Tibial nerve (tissue), 4 donors: ENCODE measurements around the gene IL1RN.

ENCODE experiments used
- CTCF ChIP-seq, 5 experiments: fragments of 200-600 bp in 3 of 5; fragments of 450-650 bp in 2 of 5; sonication (generic) in 3 of 5; IDR thresholded peaks; one replicate each; pipeline ENCODE4 v1.5.1; 2016 to 2019; ENCODE audit warnings: antibody characterized with exemption in 5 of 5, mild to moderate bottlenecking in 3 of 5, moderate library complexity in 2 of 5
- EP300 ChIP-seq, 2 donors: sonication (generic); formaldehyde crosslinking; IDR thresholded peaks; one replicate each; pipeline ENCODE4 v1.6.1; 2017; ENCODE audit warnings: antibody characterized with exemption in 2 of 2, mild to moderate bottlenecking in 1 of 2
- POLR2A ChIP-seq, 2 donors: fragments of 450-650 bp; IDR thresholded peaks; one replicate each; pipeline ENCODE4 v1.6.1; 2017; ENCODE audit warnings: antibody characterized with exemption in 2 of 2, mild to moderate bottlenecking in 2 of 2, moderate library complexity in 2 of 2

- TF ChIP-seq CTCF (IDR thresholded peaks at IDR 0.05) (no peak), POLR2A (IDR thresholded peaks at IDR 0.05) (no peak), EP300 (IDR thresholded peaks at IDR 0.05) (no peak)
These were observed 38.8 kb downstream of the IL1RN start for GRCh38 chr2:113166187-113166645.
